ENCODE data around the gene C13orf46.

- TF ChIP-seq CTCF (conservative IDR thresholded peaks at IDR 0.05 in 1 of 2, IDR thresholded peaks at IDR 0.05 in 1 of 2; ENCODE audit: low read depth in 1 of 2, low read length in 2 of 2), result no peak
- TF ChIP-seq EZH2 (IDR thresholded peaks at IDR 0.05; ENCODE audit: low read length, missing control alignments), result no peak
Observed at GRCh38 chr13:114012921-114013320, 39.0 kb upstream of the C13orf46 start.

Measured in fibroblast of lung (primary cell).